Measurements from ENCODE around the gene SLC30A7.

SLC30A7 gene

DNA sequence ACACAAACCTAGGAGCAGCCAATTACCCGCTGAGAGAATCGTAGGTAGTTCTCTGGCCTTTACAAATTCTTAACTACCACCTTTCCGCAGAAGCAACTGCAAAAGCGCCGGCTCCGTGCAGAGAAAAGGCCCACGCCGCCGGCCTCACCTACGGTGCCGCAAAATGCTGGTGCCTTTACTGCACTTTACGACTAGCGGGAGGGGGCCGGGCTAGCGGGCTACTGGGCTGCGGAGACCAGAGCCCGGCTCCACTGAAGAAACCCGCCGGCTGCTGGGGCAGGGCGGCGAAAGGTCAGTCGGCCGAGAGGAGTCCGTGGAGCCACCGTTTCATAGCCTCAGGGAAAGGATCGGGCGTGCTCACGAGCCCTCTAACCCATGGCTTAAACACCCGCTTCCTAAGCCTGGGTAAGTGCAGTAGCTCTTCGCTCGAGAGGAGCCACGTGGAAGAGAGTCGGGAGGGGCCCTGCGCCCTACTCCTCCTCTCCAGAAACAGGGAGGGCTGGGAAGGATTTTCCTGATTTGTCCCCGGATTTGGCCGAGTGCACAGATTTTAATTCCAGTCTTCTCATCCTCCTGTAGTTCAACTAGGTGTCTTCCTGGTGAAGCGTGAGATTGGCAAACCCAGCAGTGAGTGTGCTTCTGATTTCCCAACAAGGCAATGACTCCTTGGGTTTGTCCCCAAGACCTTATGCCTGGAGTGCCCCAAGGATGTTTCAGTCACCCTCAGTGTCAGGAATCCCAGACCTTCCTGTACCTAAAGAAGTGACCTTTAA, 130.0 kb downstream of the SLC30A7 start, which contains the start of gene DPH5:
DPH5 (minus strand) TSS at position 128 of the 773 bp plus-strand sequence. CDS start 341 bp downstream, outside the sequence.
- DNase-seq (ENCODE audit: low read depth, low spot score) = peak; percentile 94

DNA sequence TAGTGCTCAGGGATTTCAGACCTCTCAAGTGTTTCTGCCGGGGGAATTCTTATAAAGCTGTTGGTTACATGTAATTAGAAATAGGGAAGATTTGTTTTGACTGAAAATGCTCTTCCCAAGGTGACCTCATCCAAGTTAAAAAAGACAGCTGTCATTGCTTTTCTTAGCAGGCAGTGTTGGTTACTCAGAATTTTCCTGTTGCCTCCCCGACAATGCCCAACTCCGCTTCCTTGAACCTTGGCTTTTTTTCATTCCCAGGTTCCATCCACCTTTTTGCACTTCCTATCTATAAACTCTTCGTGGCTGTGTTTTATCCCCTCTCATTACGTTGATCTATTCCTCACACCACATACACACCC, 130.5 kb downstream of the SLC30A7 start:
- DNase-seq (ENCODE audit: low read depth, low spot score) = no peak

DNA sequence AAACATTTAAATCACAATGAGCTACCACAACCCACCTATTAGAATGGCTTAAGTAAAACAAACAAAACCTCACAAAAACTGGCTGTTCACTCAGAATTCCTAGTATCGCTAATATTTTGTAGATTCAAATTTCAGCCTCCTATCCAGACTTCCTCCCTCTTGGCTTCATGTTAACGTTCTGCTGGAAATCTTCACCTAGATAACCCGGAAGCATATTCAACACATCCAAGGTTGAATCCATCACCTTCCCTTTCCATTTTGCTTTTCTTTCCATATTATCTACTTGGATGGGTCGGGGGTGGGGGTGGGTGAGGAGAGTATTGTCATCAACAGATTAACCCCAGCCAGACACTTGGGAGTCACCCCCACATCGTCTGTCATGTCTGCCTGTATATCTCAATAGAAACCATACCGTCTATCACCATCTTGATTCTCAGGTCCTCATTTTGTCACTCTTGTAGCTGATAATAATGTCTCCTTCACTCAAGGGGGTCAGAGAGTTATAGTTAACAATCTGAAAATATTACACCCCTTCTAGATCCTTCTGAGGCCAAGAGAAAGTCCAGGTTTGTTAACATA, 131.4 kb downstream of the SLC30A7 start:
- DNase-seq (ENCODE audit: low read depth, low spot score) = no peak

DNA sequence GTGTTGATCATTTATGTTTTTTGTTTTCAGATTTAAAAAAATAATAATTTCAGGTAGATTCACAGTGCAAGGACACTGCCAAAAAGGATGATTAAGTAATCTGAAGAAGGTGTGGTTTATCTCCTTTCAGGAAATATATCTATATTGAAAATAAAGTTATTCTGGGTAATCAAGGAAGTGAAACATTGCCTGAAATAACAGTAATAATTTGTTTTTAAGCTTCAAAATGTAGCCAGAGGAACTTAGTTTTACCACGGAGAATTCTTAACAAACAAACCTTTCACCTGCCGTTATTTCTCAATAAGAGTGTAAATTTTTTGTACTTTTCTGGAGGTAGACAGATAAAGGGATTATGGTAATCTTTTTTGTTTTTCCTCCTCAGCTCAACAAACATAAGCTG, 132.6 kb downstream of the SLC30A7 start:
- no peak for DNase-seq (ENCODE audit: low read depth, low spot score)

DNA sequence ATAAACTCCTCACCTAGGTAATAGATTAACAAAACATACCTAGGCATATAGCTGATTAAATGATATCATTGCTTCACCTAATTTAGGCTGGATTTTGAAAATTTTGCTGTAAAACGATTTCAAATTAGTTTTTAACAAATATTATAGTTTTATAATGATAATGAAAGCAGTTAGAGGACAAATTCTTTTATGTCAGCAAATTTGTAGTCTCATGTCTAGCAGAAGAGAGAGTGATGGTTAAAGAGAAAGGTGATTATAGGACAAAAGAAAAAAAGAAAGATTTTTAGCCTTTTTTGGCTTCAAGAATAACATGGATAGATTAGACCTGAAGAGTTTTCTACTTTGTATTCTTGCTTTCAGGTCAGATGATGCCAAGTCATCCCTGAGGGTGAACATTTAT, 133.3 kb downstream of the SLC30A7 start:
- no peak for DNase-seq (ENCODE audit: low read depth, low spot score)

DNA sequence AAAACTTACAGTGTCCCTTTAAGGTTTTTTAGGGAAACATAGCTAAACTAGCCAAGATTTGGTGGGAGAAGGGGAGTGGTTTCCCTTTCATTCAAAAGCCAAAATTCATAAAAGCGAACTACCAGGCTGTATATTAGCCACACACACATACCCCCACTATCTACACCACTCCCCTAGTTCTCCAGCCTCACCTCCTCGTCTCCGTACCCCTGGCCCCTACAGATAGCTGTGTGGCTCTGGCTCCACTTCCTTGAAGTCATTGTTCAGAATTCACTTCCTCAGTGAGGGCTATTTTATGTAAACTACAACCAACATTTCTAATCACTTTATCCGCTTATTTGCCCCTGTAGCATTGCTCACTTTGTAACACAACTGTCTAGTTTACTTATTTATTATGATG, 135.0 kb downstream of the SLC30A7 start:
- DNase-seq (ENCODE audit: low read depth, low spot score) = no peak
